HG03196 (cell line): ENCODE results near the gene RGPD6.
A peak's percentile ranks its signal among the peaks of the same experiment; 100 is the strongest.
"Not testable (repeated sequence)": the region's sequence is repeated elsewhere in the genome, so short reads cannot be mapped to it uniquely, and the experiment has no call there.

ENCODE experiments used
- ATAC-seq: cut with Tn5 transposase; IDR thresholded peaks from one replicate; pipeline ENCODE4 v1.9.1; 2021; ENCODE audit not compliant: unreplicated experiment

The RGPD6 gene

DNA sequence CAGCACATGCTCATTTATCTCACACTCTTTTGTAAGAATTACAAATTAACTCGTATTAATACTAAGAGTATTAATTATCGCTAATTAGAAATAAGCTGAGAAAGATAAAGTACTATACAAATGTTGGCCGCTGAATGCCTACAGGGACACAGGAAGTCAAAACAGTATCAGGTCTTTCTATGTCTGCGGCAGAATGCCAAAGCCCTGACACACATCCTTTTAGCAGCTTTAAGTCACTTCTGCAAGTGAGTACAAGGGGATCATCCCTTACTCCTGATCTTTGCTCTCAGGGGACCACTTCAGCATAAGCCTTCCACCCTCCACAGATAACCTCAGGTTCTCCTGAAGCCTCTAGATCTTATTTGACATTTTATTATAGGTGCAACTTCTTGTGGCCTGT, 94.3 kb downstream of the RGPD6 start:
- ATAC-seq: not testable (repeated sequence)

GRCh38 chr2:110481200-110481599, 95.8 kb downstream of the RGPD6 start:
- not testable (repeated sequence) for ATAC-seq

GRCh38 chr2:110480084-110480483, 96.9 kb downstream of the RGPD6 start:
- ATAC-seq: not testable (repeated sequence)

- ATAC-seq: not testable (repeated sequence)
These were observed 99.7 kb downstream of the RGPD6 start for GRCh38 chr2:110477370-110477769.

GRCh38 chr2:110476952-110477351, 100.1 kb downstream of the RGPD6 start:
- not testable (repeated sequence) for ATAC-seq

- ATAC-seq: not testable (repeated sequence)
These were observed 101.2 kb downstream of the RGPD6 start for GRCh38 chr2:110475627-110476359.

DNA sequence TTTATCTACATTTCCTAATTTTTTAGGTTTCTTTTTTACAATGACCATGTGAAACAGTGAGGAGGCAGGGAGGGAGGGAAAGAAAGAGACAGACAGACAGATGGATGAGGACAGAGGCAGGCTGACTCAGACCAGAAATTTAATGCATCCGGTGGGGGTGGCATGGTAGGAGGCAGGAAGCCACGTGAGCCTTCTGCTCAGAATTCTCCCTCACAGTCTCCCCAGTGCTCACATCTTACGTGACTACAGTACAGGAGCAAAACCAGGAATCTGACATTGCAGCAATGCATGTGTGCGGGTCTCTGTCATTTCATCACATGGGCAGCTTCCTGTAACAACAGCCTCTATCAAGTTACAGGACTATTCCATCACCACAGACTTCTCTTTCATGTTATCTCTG, 102.1 kb downstream of the RGPD6 start:
- peak; percentile 91 for ATAC-seq

- ATAC-seq: not testable (repeated sequence)
These were observed 104.0 kb downstream of the RGPD6 start for GRCh38 chr2:110473059-110473358.

DNA sequence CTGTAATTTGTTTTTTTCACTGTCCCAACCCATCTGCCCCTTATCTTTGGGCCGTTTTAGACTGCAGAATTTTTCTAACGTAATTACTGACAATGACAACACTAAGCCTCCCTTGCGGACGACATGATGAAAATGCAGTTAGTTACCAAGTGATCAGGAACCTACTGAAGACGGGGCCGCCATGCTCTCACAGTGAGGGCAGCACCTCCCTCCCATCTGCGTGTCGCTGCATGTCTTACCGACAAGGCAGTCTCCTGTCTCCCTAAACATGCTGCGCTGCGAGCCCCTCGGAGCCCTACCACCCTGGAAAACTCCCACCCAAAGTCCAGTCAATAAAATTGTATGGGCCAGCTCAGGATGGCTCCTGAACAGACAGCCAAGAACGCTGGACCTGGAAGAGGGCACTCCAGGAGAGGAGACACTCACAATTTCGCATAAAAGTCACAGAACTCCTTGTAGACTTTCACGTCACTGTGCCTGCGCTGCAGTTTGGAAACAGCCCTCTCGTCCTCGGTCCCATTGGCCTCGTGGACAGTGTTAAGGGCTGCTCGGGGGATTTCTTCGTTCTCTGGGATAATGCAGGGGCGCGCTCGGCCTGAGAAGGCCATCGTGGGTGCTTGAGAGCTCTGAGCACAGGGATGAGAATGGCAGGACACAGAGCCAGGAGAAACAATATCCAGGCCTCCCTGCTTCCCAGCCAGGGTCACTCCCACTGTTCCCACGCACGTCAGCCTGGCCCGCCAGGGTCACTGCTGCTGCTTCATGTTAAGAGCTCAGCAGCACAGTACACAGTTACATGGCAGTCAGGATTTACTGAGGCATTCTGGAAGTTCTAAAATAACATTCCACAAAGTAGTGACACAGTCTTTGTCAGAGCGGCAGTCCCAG, 104.6 kb downstream of the RGPD6 start, which contains the start of gene LIMS4:
LIMS4 (minus strand) TSS at position 646 of the 888 bp plus-strand sequence; CDS start at position 608, 38 bp downstream.
- not testable (repeated sequence) for ATAC-seq

- not testable (repeated sequence) for ATAC-seq
These were observed 108.1 kb downstream of the RGPD6 start for GRCh38 chr2:110468921-110469320.

- peak; percentile 60 for ATAC-seq
These were observed 111.7 kb downstream of the RGPD6 start for GRCh38 chr2:110465312-110465711.
